Purkinje cell (primary cell): ENCODE measurements around the gene CD27. TPM values are rescaled to one million over a fixed set of nuclear protein-coding genes. Genes with fewer than 3 reads are reported as not detected.

Source experiments
- polyA plus RNA-seq: library from polyadenylated mRNA; unstranded; fragments of >200 nt; fragmentation: Nextera tagmentation; gene quantifications from 2 replicates; pipeline ENCODE4 v1.2.1, GENCODE V29; 2014

CD27 gene
- 1.6 TPM in 1 of 2 replicates, not detected in the other for polyA plus RNA-seq

GRCh38 chr12:6444704-6445688 is at the start of gene CD27:
Gene CD27, plus strand, starts transcription at chr12:6444955. Its CDS starts 141 bp downstream, at chr12:6445096.

GRCh38 chr12:6451348-6452244 is 6.8 kb downstream of the CD27 start, which contains the start of gene TAPBPL:
Gene TAPBPL, plus strand, starts transcription at chr12:6452042. Its CDS starts 207 bp downstream, at chr12:6452249.

GRCh38 chr12:6470375-6471163 is 25.8 kb downstream of the CD27 start, which contains the start of gene VAMP1:
Gene VAMP1, minus strand, starts transcription at chr12:6470677. Its CDS starts 146 bp downstream, at chr12:6470531.

GRCh38 chr12:6492838-6493496 is 48.2 kb downstream of the CD27 start, which contains the start of gene MRPL51:
Gene MRPL51, minus strand, starts transcription at chr12:6493262. Its CDS starts 126 bp downstream, at chr12:6493136.

GRCh38 chr12:6493497-6494257 is 48.9 kb downstream of the CD27 start, which contains the start of gene NCAPD2:
Gene NCAPD2, plus strand, starts transcription at chr12:6494102. Its CDS starts 997 bp downstream, at chr12:6495099.

Other genes starting within 250 kb of the CD27 start
- gene CD9, start 244.6 kb upstream of the CD27 start, polyA plus RNA-seq = 15.1 and 21.2 TPM in 2 replicates
- gene PLEKHG6, start 134.3 kb upstream of the CD27 start, polyA plus RNA-seq = not detected in 2 replicates
- gene TNFRSF1A, start 102.9 kb upstream of the CD27 start, polyA plus RNA-seq = 1.3 and 2.3 TPM in 2 replicates
- gene SCNN1A, start 69.4 kb upstream of the CD27 start, polyA plus RNA-seq = not detected in 2 replicates
- gene LTBR, start 60.8 kb upstream of the CD27 start, polyA plus RNA-seq = 1.6 and 1.9 TPM in 2 replicates
- 1.5 and 10.6 TPM in 2 replicates for gene TAPBPL, start 7.1 kb downstream of the CD27 start, polyA plus RNA-seq
- 41.6 and 53.7 TPM in 2 replicates for gene VAMP1, start 25.7 kb downstream of the CD27 start, polyA plus RNA-seq
- 404 and 455 TPM in 2 replicates for gene MRPL51, start 48.3 kb downstream of the CD27 start, polyA plus RNA-seq
- gene NCAPD2, start 49.1 kb downstream of the CD27 start, polyA plus RNA-seq = 0.74 and 0.78 TPM in 2 replicates
- gene GAPDH, start 89.6 kb downstream of the CD27 start, polyA plus RNA-seq = 5,164 and 6,636 TPM in 2 replicates
- gene IFFO1, start 111.1 kb downstream of the CD27 start, polyA plus RNA-seq = 6.1 and 10.3 TPM in 2 replicates
- gene NOP2, start 123.3 kb downstream of the CD27 start, polyA plus RNA-seq = 3.7 and 9.3 TPM in 2 replicates
- gene CHD4, start 162.4 kb downstream of the CD27 start, polyA plus RNA-seq = 44.9 and 46.5 TPM in 2 replicates
- not detected in 2 replicates for gene LPAR5, start 191.0 kb downstream of the CD27 start, polyA plus RNA-seq
- not detected in 2 replicates for gene ACRBP, start 202.5 kb downstream of the CD27 start, polyA plus RNA-seq
- 22.4 and 27.0 TPM in 2 replicates for gene ING4, start 218.2 kb downstream of the CD27 start, polyA plus RNA-seq
- gene ZNF384, start 244.4 kb downstream of the CD27 start, polyA plus RNA-seq = 2.3 and 2.8 TPM in 2 replicates